HepG2 (cell line): ENCODE measurements around the gene CA6. TPM values are rescaled to one million over a fixed set of nuclear protein-coding genes. Genes with fewer than 3 reads are reported as not detected.

Source experiments
- ATAC-seq: fragments of 200-7000 bp; cut with Tn5 transposase; 3 replicates; pipeline ENCODE4 v1.9.1; 2020; ENCODE audit warnings: mild to moderate bottlenecking, moderate library complexity
- BruUV-seq: library from RNA; stranded (reverse); fragments of 400-500 nt; replicated peaks from 2 replicates; lab custom pipeline; 2021; lab: Mats Ljungman, UMichigan
- CTCF ChIA-PET: fragments of 300-600 bp; formaldehyde crosslinking; extraction: SDS; loops from one replicate; lab custom pipeline; 2021; ENCODE audit warnings: low total read pairs, inconsistent platforms, low intra/inter-chr PET ratio; lab: Yijun Ruan, JAX
- POLR2A ChIA-PET: fragments of 350-600 bp; sonication (Branson Sonifier 250); formaldehyde crosslinking; loops from one replicate; lab custom pipeline; 2020; ENCODE audit warnings: antibody characterized with exemption, inconsistent platforms; lab: Yijun Ruan, JAX
- DNase-seq: peaks from one replicate; pipeline ENCODE4 v3.0.0-alpha.2; 2015; ENCODE audit warnings: low spot score
- FAIRE-seq: peaks from 3 replicates; lab custom pipeline; 2011; peaks lifted over from hg19 to GRCh38; lab: Jason Lieb, UNC
- H2AFZ ChIP-seq: one replicate; pipeline ENCODE4 v1.6.1; 2011; ENCODE audit warnings: low read length, inconsistent platforms
- H3K27ac ChIP-seq: fragments of 300-600 bp; 3 replicates; pipeline ENCODE4 v1.8.0; 2011; ENCODE audit warnings: mixed run types, mild to moderate bottlenecking, mixed read lengths, low read length, inconsistent platforms; ENCODE audit not compliant: insufficient read depth; ENCODE audit errors: extremely low read length
- H3K27me3 ChIP-seq, 2 experiments: fragments of 200-600 bp in 1 of 2; 2 replicates in 1 of 2; 3 replicates in 1 of 2; pipeline versions ENCODE4 v1.6.0 to v1.8.0; 2011; ENCODE audit warnings: low read length in 2 of 2, mild to moderate bottlenecking in 2 of 2, moderate library complexity in 2 of 2, inconsistent platforms in 1 of 2; ENCODE audit not compliant: insufficient read depth in 2 of 2, control insufficient read depth in 1 of 2
- H3K36me3 ChIP-seq, 2 experiments: fragments of 200-600 bp in 1 of 2; replicated peaks in 1 of 2; 2 replicates in 1 of 2; 3 replicates in 1 of 2; pipeline versions ENCODE4 v1.5.1 to v1.8.0; 2011; ENCODE audit warnings: low read length in 2 of 2, inconsistent platforms in 1 of 2; ENCODE audit not compliant: insufficient read depth in 2 of 2, control insufficient read depth in 1 of 2
- H3K4me1 ChIP-seq: 2 replicates; pipeline ENCODE4 v1.5.1; 2012; ENCODE audit warnings: low read length, inconsistent platforms; ENCODE audit not compliant: insufficient read depth
- H3K4me2 ChIP-seq: 2 replicates; pipeline ENCODE4 v1.6.0; 2011; ENCODE audit warnings: low read depth, low read length, inconsistent platforms
- H3K4me3 ChIP-seq, 3 experiments: fragments of 200-600 bp in 1 of 3; sonication (generic), shearing (Covaris generic) in 1 of 3; replicated peaks in 1 of 3; 2 replicates each; pipeline ENCODE4 v1.5.1; 2011 to 2016; ENCODE audit warnings: low read length in 3 of 3, inconsistent platforms in 2 of 3, low read depth in 2 of 3, mild to moderate bottlenecking in 2 of 3, control low read depth in 1 of 3, mixed read lengths in 1 of 3; ENCODE audit not compliant: insufficient read depth in 1 of 3
- H3K79me2 ChIP-seq: one replicate; pipeline ENCODE4 v1.6.1; 2011; ENCODE audit warnings: low read length, inconsistent platforms; ENCODE audit not compliant: insufficient read depth
- H3K9ac ChIP-seq: 2 replicates; pipeline ENCODE4 v1.6.0; 2011; ENCODE audit warnings: mild to moderate bottlenecking, low read depth, low read length, inconsistent platforms; ENCODE audit not compliant: insufficient read depth
- H3K9me3 ChIP-seq: 2 replicates; pipeline ENCODE4 v1.5.1; 2012; ENCODE audit warnings: mild to moderate bottlenecking, low read length
- H4K20me1 ChIP-seq: 2 replicates; pipeline ENCODE4 v1.6.0; 2011; ENCODE audit warnings: inconsistent platforms, mild to moderate bottlenecking, low read length, moderate library complexity; ENCODE audit not compliant: insufficient read depth
- HOXA5 ChIP-seq: sonication (generic); formaldehyde crosslinking; IDR thresholded peaks from 2 replicates; pipeline ENCODE4 v1.4.0; 2020; ENCODE audit warnings: missing genetic modification reagents
- SOX6 ChIP-seq, 2 experiments: fragments of 450-650 bp in 1 of 2; sonication (generic) in 1 of 2; formaldehyde crosslinking in 1 of 2; IDR thresholded peaks; 2 replicates each; pipeline versions ENCODE4 v1.4.0 to v1.6.1; 2017 to 2020; ENCODE audit warnings: antibody characterized with exemption in 1 of 2, mild to moderate bottlenecking in 1 of 2, missing genetic modification reagents in 1 of 2
- TRIM24 ChIP-seq: sonication (generic); formaldehyde crosslinking; IDR thresholded peaks from 2 replicates; pipeline ENCODE4 v1.8.0; 2022; ENCODE audit warnings: mild to moderate bottlenecking, missing genetic modification reagents
- WGBS: methylation state at CpG from one replicate; pipeline ENCODE4 v1.1.6; 2017; ENCODE audit warnings: low lambda C conversion rate; 5-methylcytosine and 5-hydroxymethylcytosine counted together
- in situ Hi-C: cut with HindIII; loops from 2 replicates; pipeline ENCODE4 v1.10.0; 2017; ENCODE audit warnings: low pct_unique_long_range_greater_than_20kb; ENCODE audit not compliant: extremely low pct_ligation_motif_present
- intact Hi-C: fragments of 100-400 bp; cut with micrococcal nuclease; formaldehyde crosslinking; loops from one replicate; pipeline ENCODE4 v1.10.0; 2022; ENCODE audit not compliant: unreplicated experiment
- polyA plus RNA-seq, 8 experiments: library from polyadenylated mRNA; depleted of rRNA in 3 of 8; stranded (reverse) in 7 of 8; unstranded in 1 of 8; fragments of >200 nt; fragmentation: Illumina TruSeq in 4 of 8; extraction: Trizol in 4 of 8; gene quantifications; 2 replicates each; pipeline versions ENCODE4 v1.2.1 to v1.2.3, GENCODE V29; 2011 to 2016; ENCODE audit warnings: low read depth in 4 of 8, missing spikeins in 1 of 8, mixed read lengths in 1 of 8; ENCODE audit not compliant: insufficient read depth in 1 of 8
- total RNA-seq, 5 experiments: library from RNA; depleted of rRNA; stranded (reverse); fragments of >200 nt; fragmentation: Illumina TruSeq; extraction: Trizol; gene quantifications; 2 replicates each; pipeline ENCODE4 v1.2.3, GENCODE V29; 2016; ENCODE audit warnings: low read depth in 1 of 5
- TF ChIP-seq, protein P1 (sequence below): sonication (generic); formaldehyde crosslinking; IDR thresholded peaks from 2 replicates; pipeline ENCODE4 v1.8.1; 2023; ENCODE audit warnings: missing genetic modification reagents, inconsistent platforms, borderline replicate concordance
- TF ChIP-seq, protein P2 (sequence below): sonication (generic); formaldehyde crosslinking; IDR thresholded peaks from 2 replicates; pipeline ENCODE4 v1.8.1; 2022; ENCODE audit warnings: mild to moderate bottlenecking, missing genetic modification reagents
- TF ChIP-seq, protein P3 (sequence below): IDR thresholded peaks from 2 replicates; pipeline ENCODE4 v1.6.1; 2016; ENCODE audit warnings: mild to moderate bottlenecking, missing biosample characterization, missing genetic modification reagents
- TF ChIP-seq, protein P4 (sequence below): sonication (generic); formaldehyde crosslinking; IDR thresholded peaks from 2 replicates; pipeline ENCODE4 v1.4.0; 2020; ENCODE audit warnings: mild to moderate bottlenecking, missing genetic modification reagents
- TF ChIP-seq, protein P5 (sequence below): sonication (generic); formaldehyde crosslinking; IDR thresholded peaks from 2 replicates; pipeline ENCODE4 v1.5.0; 2020; ENCODE audit warnings: mild to moderate bottlenecking, missing genetic modification reagents

Gene CA6
- total and polyA plus RNA-seq, 2 of the 13 experiments (the other 11 are each of a cell fraction or from before 2014, with no cell fraction given), result not detected

DNA sequence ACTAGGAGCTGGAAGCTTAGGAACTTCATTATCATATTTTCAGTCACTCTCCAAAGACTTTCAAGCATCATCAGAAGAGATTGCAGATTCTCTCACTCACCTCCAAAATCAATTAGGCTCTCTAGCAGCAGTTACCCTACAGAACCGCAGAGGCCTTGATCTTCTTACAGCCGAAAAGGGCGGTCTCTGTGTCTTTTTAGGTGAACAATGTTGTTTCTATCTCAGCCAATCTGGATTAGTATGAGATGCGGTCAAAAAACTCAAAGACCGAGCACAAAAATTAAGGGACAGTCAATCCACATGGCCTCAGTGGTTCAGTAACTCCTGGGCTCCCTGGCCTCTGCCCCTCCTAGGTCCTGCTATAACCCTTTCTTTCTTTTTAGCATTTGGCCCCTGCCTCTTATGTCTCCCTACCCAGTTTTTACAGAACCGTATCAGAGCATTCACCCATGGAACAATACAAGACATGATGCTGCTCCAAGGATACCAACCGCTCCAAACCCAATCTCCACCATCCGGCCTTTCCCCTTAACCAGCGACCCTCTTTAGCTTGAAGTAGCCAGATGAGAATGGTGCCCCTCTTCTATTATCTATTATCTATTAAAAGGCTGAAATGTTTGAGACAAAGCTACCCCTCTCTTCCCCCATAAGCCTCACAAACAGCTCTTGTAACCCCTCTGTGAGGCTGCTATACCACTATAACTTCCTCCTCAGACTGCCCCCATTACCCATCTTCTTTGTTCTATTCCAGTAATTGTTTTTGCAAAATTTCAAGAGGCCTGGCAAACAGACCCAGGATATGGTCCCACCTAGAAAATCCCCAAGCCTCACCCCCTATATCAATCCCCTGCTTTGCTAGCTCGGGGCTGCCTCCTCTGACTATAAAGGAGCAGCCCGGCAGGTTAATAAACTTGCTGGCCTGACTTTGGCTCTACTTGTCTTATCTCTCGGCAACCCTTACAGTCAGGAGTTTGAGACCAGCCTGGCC is 18.7 kb upstream of the CA6 start:
- Histone ChIP-seq H3K4me2 (no peak overlapping the region), H2AFZ (no peak overlapping the region), H4K20me1 (no peaks in the 10 kb centered on the region), H3K79me2 (no peaks in the 10 kb centered on the region), H3K27me3 (peaks cover 0 to 48% of the 10 kb centered on the region in 2 experiments; a peak in 4 of 5 replicates), H3K4me1 (no peaks in the 10 kb centered on the region), H3K4me3 (no peak overlapping the region), H3K9ac (no peak overlapping the region), H3K27ac (no peak overlapping the region), H3K9me3 (no peaks in the 10 kb centered on the region), H3K36me3 (no peaks in the 10 kb centered on the region)
- in situ Hi-C loops, result no loop called here
- intact Hi-C loops, result no loop called here
- FAIRE-seq (no peak), ATAC-seq (no peak), DNase-seq (no peak)
- ChIA-PET POLR2A (no interaction called here), CTCF (no interaction called here)
- TF ChIP-seq HOXA5 (CRISPR knock-in tag), result no peak
- no TSS peak for BruUV-seq
- WGBS, result 47% methylated on average over 12 of the region's 12 CpGs

DNA sequence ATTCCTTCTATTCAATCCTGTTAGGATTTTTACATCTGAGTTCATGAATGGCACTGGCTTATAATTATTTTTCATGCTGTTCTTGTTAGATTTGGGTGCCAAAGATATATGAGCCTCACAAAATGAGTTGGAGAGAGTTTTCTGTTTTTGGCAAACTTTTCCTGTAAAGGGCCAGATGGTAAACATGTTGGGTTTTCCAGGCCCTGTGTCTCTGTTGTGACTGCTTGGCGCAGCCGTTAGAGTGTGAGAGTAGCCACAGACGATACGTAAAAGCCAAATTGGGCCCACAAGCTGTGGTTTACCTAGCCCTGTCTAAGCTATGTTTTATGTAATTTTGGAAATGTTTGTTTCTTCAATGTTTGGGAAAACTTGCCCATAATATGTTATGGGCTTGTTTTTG is 15.6 kb upstream of the CA6 start:
- CTCF ChIA-PET, result no interaction called here
- BruUV-seq, result no TSS peak
- TF ChIP-seq, protein P1, sequence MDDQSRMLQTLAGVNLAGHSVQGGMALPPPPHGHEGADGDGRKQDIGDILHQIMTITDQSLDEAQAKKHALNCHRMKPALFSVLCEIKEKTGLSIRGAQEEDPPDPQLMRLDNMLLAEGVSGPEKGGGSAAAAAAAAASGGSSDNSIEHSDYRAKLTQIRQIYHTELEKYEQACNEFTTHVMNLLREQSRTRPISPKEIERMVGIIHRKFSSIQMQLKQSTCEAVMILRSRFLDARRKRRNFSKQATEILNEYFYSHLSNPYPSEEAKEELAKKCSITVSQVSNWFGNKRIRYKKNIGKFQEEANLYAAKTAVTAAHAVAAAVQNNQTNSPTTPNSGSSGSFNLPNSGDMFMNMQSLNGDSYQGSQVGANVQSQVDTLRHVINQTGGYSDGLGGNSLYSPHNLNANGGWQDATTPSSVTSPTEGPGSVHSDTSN, result no peak
- TF ChIP-seq, protein P2, sequence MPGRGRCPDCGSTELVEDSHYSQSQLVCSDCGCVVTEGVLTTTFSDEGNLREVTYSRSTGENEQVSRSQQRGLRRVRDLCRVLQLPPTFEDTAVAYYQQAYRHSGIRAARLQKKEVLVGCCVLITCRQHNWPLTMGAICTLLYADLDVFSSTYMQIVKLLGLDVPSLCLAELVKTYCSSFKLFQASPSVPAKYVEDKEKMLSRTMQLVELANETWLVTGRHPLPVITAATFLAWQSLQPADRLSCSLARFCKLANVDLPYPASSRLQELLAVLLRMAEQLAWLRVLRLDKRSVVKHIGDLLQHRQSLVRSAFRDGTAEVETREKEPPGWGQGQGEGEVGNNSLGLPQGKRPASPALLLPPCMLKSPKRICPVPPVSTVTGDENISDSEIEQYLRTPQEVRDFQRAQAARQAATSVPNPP, result no peak
- TF ChIP-seq SOX6 (IDR thresholded peaks at IDR 0.05) (no peak), SOX6 (CRISPR knock-in tag; IDR thresholded peaks at IDR 0.05) (no peak), TRIM24 (CRISPR knock-in tag) (no peak)
- TF ChIP-seq, protein P3, sequence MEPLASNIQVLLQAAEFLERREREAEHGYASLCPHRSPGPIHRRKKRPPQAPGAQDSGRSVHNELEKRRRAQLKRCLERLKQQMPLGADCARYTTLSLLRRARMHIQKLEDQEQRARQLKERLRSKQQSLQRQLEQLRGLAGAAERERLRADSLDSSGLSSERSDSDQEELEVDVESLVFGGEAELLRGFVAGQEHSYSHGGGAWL (CRISPR knock-in tag), result no peak
- TF ChIP-seq, protein P4, sequence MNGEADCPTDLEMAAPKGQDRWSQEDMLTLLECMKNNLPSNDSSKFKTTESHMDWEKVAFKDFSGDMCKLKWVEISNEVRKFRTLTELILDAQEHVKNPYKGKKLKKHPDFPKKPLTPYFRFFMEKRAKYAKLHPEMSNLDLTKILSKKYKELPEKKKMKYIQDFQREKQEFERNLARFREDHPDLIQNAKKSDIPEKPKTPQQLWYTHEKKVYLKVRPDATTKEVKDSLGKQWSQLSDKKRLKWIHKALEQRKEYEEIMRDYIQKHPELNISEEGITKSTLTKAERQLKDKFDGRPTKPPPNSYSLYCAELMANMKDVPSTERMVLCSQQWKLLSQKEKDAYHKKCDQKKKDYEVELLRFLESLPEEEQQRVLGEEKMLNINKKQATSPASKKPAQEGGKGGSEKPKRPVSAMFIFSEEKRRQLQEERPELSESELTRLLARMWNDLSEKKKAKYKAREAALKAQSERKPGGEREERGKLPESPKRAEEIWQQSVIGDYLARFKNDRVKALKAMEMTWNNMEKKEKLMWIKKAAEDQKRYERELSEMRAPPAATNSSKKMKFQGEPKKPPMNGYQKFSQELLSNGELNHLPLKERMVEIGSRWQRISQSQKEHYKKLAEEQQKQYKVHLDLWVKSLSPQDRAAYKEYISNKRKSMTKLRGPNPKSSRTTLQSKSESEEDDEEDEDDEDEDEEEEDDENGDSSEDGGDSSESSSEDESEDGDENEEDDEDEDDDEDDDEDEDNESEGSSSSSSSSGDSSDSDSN (CRISPR knock-in tag), result no peak
- TF ChIP-seq, protein P5, sequence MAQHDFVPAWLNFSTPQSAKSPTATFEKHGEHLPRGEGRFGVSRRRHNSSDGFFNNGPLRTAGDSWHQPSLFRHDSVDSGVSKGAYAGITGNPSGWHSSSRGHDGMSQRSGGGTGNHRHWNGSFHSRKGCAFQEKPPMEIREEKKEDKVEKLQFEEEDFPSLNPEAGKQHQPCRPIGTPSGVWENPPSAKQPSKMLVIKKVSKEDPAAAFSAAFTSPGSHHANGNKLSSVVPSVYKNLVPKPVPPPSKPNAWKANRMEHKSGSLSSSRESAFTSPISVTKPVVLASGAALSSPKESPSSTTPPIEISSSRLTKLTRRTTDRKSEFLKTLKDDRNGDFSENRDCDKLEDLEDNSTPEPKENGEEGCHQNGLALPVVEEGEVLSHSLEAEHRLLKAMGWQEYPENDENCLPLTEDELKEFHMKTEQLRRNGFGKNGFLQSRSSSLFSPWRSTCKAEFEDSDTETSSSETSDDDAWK (CRISPR knock-in tag), result no peak

More for the DNA sequence above, 15.6 kb upstream of the CA6 start:
- Histone ChIP-seq H3K9ac (no peak overlapping the region), H4K20me1 (no peaks in the 10 kb centered on the region), H3K27me3 (peaks cover 0 to 18% of the 10 kb centered on the region in 2 experiments; a peak in 4 of 5 replicates), H3K4me1 (no peaks in the 10 kb centered on the region), H3K9me3 (no peaks in the 10 kb centered on the region), H2AFZ (no peak overlapping the region), H3K36me3 (no peaks in the 10 kb centered on the region), H3K79me2 (no peaks in the 10 kb centered on the region), H3K4me2 (no peak overlapping the region), H3K27ac (no peak overlapping the region), H3K4me3 (no peak overlapping the region)
- intact Hi-C loops, result no loop called here
- in situ Hi-C loops, result no loop called here
- ATAC-seq (no peak), FAIRE-seq (no peak), DNase-seq (no peak)
- POLR2A ChIA-PET, result no interaction called here
- WGBS, result 97% methylated on average over 4 of the region's 4 CpGs
